ENCODE data around the gene GPR135. TPM values are rescaled to one million over a fixed set of nuclear protein-coding genes. Genes with fewer than 3 reads are reported as not detected.
A peak's percentile ranks its signal among the peaks of the same experiment; 100 is the strongest.

Gene GPR135
- total and polyA plus RNA-seq, 10 of the 15 experiments (the other 5 are each of a cell fraction or from before 2014, with no cell fraction given) = 0.11 to 1.1 (median 0.86) TPM

- POLR2A ChIA-PET = no interaction called here
- no peak for TF ChIP-seq NKRF (conservative IDR thresholded peaks at IDR 0.05)
- TF ChIP-seq RELB (IDR thresholded peaks at IDR 0.05; ENCODE audit: low read depth) = 0 out of 2 replicates have a peak, but pooled peaks have one; percentile 15
- no peak for TF ChIP-seq CUX1 (IDR thresholded peaks at IDR 0.05; ENCODE audit: insufficient replicate concordance, low read depth, low read length)
Measured at GRCh38 chr14:59438195-59438647, 27.0 kb downstream of the GPR135 start.

More at GRCh38 chr14:59438195-59438647, 27.0 kb downstream of the GPR135 start:
- Histone ChIP-seq H3K9me3 (replicated peaks; ENCODE audit: control insufficient read depth, insufficient read depth, low read length) (no peaks in the 10 kb centered on the region), H4K20me1 (ENCODE audit: control insufficient read depth, insufficient read depth) (no peaks in the 10 kb centered on the region), H3K4me2 (ENCODE audit: control insufficient read depth, insufficient read depth) (no peak overlapping the region), H3K4me3 (no peak overlapping the region), H2AFZ (ENCODE audit: control insufficient read depth, low read depth, low read length) (no peak overlapping the region), H3K36me3 (ENCODE audit: control insufficient read depth in 2 of 2, insufficient read depth in 2 of 2, low read length in 1 of 2) (no peaks in the 10 kb centered on the region), H3K27me3 (replicated peaks in 1 of 2; ENCODE audit: control insufficient read depth in 2 of 2, insufficient read depth in 2 of 2, low read length in 1 of 2) (no peaks in the 10 kb centered on the region), H3K9ac (ENCODE audit: control insufficient read depth, insufficient read depth, low read length) (no peak overlapping the region), H3K27ac (ENCODE audit: control insufficient read depth, insufficient read depth) (no peak overlapping the region), H3K79me2 (ENCODE audit: control insufficient read depth, insufficient read depth, low read length) (no peaks in the 10 kb centered on the region), H3K4me1 (ENCODE audit: control insufficient read depth, insufficient read depth, low read length) (no peaks in the 10 kb centered on the region)
- DNase-seq (ENCODE audit: low read depth, low spot score) (no peak), FAIRE-seq (no peak), ATAC-seq (peak; percentile 50)
- ChIA-PET SMC1A (ENCODE audit: uncharacterized antibody, unreplicated experiment) (interaction anchor here (0.7 to 3.5 kb wide), 8 partner anchors 15 to 937 kb away, joined by 4 to 18 read pairs (median 4); no protein-coding TSS in a partner anchor), RAD21 (ENCODE audit: unreplicated experiment) (interaction anchor here (0.5 to 1.0 kb wide), 3 partner anchors 13 to 203 kb away, joined by 3 read pairs; no protein-coding TSS in a partner anchor), CTCF (interaction anchor here (0.7 to 1.5 kb wide), 3 partner anchors 139 to 337 kb away, joined by 3 to 6 read pairs (median 3); partner anchors contain the start of gene CCDC175)
- intact Hi-C loops (cut with micrococcal nuclease; ENCODE audit: unreplicated experiment) = no loop called here
- no TSS peak for BruUV-seq (replicated peaks)
- WGBS (ENCODE audit: insufficient coverage, insufficient replicate concordance, low lambda C conversion rate, missing lambda C conversion rate) = 38% methylated on average over 1 of the region's 1 CpG
- in situ Hi-C loops (cut with MboI) = no loop called here

All from GM12878 (cell line).